HFFc6 (cell line): Measurements from ENCODE around the gene TRIM38. TPM values are rescaled to one million over a fixed set of nuclear protein-coding genes. Genes with fewer than 3 reads are reported as not detected.
A peak's percentile ranks its signal among the peaks of the same experiment; 100 is the strongest.

Source experiments
- DNase-seq: peaks from one replicate; pipeline ENCODE4 v3.0.0-alpha.2; 2018
- H3K27ac Mint-ChIP-seq: 2 replicates; pipeline ENCODE4 v1.8.0; 2020; ENCODE audit warnings: mild to moderate bottlenecking, mixed read lengths
- H3K27me3 Mint-ChIP-seq: 2 replicates; pipeline ENCODE4 v1.8.0; 2021; ENCODE audit warnings: mild to moderate bottlenecking, moderate library complexity, mixed read lengths; ENCODE audit not compliant: insufficient read depth
- H3K36me3 Mint-ChIP-seq: 2 replicates; pipeline ENCODE4 v1.8.0; 2021; ENCODE audit warnings: low read depth, mixed read lengths
- H3K4me1 Mint-ChIP-seq: 2 replicates; pipeline ENCODE4 v1.8.0; 2020; ENCODE audit warnings: low read depth, mixed read lengths
- H3K4me3 Mint-ChIP-seq: 2 replicates; pipeline ENCODE4 v1.8.0; 2020; ENCODE audit warnings: mild to moderate bottlenecking, moderate library complexity, mixed read lengths
- H3K9me3 Mint-ChIP-seq: 2 replicates; pipeline ENCODE4 v1.8.0; 2020; ENCODE audit warnings: mild to moderate bottlenecking, mixed read lengths
- CTCF ChIP-seq: fragments of 200-600 bp; sonication (generic); IDR thresholded peaks from 2 replicates; pipeline ENCODE4 v1.5.0; 2021; ENCODE audit warnings: antibody characterized with exemption, mild to moderate bottlenecking
- long read RNA-seq: library from polyadenylated mRNA; unstranded; transcript quantifications from one replicate; pipeline ENCODE4 v2.0.0, GENCODE V29; 2019
- total RNA-seq, 6 experiments: library from RNA; stranded (reverse); fragmentation: NEBNext Ultra II Directional; extraction: Animal tissue kit (Norgen Biotek cat#: 25700); gene quantifications; 2 replicates in 1 of 6; 3 replicates in 5 of 6; pipeline ENCODE4 v1.2.3, GENCODE V29; 2021

TRIM38 gene
- total RNA-seq = 1 to 10 TPM; 5.4 to 7.5 (median 6.8) TPM
- long read RNA-seq, full-length matches to known transcripts = 8 of 21 reads
- long read RNA-seq, partial matches to known transcripts = 1 of 21 reads
- long read RNA-seq, other reads (novel, unspliced or antisense) = 12 of 21 reads

DNA sequence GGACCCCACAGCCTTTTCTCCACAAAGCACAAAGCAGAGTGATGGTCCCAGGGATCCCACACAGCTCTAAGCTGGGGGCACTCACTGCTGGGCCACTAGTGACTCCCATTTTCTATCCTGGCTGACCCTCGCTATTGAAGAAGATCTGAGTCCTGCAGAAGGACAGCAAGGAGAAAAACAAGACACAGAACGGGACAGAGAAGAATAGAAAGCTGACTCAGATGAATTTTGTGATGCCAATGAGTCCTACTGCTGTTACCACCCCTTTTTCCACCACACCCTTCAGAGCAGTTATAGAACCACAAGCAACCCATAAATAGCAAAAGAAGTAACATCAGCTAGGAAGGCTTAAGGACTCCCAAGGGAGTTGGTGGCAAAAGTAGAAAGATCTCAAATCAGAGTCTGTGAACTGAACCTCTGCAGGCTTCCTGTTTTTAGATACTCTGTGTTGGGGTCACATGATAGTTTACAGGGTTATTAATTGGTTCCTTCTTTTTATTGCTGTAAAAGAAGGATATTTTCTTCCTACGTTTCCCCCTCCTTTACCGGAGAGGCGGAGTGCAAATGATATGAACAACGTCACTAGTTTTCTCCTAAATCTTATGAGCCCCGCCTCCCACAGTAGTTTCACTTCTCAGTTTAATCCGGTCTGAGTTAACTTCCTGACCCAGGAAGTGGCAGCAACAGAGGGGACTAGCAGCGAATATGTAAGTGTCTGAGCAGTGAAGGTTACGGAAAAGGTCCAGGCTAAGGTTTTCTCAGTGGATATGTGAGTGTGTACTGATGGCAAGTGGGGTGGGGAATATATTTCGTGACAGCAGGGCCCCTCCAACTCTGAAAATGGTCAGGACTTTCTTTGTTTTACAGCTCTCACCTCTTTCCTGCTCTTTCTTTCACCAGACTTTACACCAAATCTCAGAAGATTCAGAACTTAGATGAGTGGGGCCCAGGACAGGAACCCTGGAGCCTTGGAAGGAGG lies at the start of gene TRIM38:
TSS of gene TRIM38 (plus strand) at position 654 of the 979 bp plus-strand sequence. CDS start 3,721 bp downstream, outside the sequence.
- H3K9me3 Mint-ChIP-seq = no peaks in the 10 kb centered on the region
- peak; percentile 89 for DNase-seq
- H3K27me3 Mint-ChIP-seq = no peaks in the 10 kb centered on the region
- peaks cover 77% of the 10 kb centered on the region for H3K4me1 Mint-ChIP-seq
- H3K36me3 Mint-ChIP-seq = peaks cover 25% of the 10 kb centered on the region
- peak within 1 kb of the TSS; percentile 100 for H3K27ac Mint-ChIP-seq
- peak within 1 kb of the TSS; percentile 99 for H3K4me3 Mint-ChIP-seq
- TF ChIP-seq CTCF = no peak

- no peak for TF ChIP-seq CTCF
- no peak for DNase-seq
- Mint-ChIP-seq H3K4me1 (no peaks in the 10 kb centered on the region), H3K27ac (no peak overlapping the region), H3K9me3 (no peaks in the 10 kb centered on the region), H3K4me3 (no peak overlapping the region), H3K36me3 (no peaks in the 10 kb centered on the region), H3K27me3 (peaks cover 4% of the 10 kb centered on the region)
Observed at GRCh38 chr6:25913741-25914140, 48.9 kb upstream of the TRIM38 start.

GRCh38 chr6:25916330-25916729 lies 46.3 kb upstream of the TRIM38 start:
- Mint-ChIP-seq H3K27me3 (peaks cover 4% of the 10 kb centered on the region; the same call in 1 of the 2 replicates), H3K9me3 (no peaks in the 10 kb centered on the region), H3K4me3 (no peak overlapping the region), H3K4me1 (no peaks in the 10 kb centered on the region), H3K27ac (no peak overlapping the region), H3K36me3 (no peaks in the 10 kb centered on the region)
- no peak for DNase-seq
- TF ChIP-seq CTCF = no peak

DNA sequence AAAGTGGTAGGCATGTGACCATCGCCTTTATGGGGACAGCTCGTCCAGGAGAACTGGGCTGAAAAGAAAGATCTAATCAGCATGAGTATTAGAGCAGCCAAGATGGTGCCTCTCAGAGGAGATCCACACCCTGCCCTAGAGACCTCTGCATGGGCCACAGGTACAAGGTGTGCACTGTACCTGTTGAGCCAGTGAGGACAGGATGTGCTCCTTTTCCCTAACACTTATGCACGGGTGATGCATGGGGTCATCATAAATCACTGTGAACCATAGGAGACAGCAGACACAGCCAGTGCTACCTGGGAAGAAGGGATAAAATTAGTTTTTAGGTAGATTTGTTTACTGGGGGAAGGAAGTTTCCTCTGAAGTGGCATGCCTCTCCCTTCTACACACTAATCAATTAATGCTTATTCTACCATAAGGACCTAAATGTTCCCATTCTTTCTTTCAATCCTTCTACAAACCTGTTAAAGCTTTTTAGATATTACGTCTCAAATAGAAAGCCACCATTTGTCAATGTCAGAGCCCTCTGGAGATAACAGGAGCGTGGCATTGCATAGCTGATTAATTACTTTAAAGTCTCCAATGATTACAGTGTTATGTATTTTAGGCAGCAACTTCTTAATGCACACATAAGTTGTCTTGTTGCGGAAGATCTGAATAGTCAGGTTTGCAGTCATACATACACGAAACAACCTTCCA lies 45.7 kb upstream of the TRIM38 start:
- Mint-ChIP-seq H3K4me1 (no peaks in the 10 kb centered on the region), H3K36me3 (no peaks in the 10 kb centered on the region), H3K27me3 (peaks cover 3% of the 10 kb centered on the region; the same call in 1 of the 2 replicates), H3K27ac (no peak overlapping the region), H3K4me3 (no peak overlapping the region), H3K9me3 (no peaks in the 10 kb centered on the region)
- no peak for TF ChIP-seq CTCF
- no peak for DNase-seq

DNA sequence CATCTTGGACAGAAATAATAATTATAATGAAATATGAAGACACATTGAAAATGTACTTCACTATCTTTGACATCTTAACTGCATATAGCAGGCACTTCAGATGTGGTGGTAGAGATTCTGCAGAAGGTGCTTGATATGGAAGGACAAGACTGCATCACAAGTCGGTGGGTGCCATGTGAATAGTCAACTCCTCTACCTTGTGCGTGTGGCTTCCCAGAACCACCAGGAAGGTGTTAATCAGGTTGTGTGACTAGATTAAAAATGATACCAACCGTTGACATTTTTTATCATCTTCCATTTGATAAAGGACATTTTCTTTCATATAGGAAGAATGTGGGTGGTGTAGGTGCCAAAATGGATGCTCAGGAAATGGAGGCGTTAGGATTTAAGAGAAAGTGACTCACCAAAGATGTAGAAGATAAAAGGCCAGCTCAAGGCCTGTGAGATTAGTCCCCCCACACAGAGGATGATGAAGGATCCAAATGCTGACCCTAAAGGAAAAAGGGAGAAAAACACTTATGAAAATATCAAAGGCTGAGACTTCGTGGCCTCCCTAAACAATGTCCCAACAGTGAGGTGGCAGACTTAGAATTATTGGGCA lies 44.4 kb upstream of the TRIM38 start:
- TF ChIP-seq CTCF = no peak
- Mint-ChIP-seq H3K27me3 (peaks cover 3% of the 10 kb centered on the region; the same call in 1 of the 2 replicates), H3K27ac (no peak overlapping the region), H3K4me3 (no peak overlapping the region), H3K9me3 (no peaks in the 10 kb centered on the region), H3K4me1 (no peaks in the 10 kb centered on the region), H3K36me3 (no peaks in the 10 kb centered on the region)
- no peak for DNase-seq
